Measurements from ENCODE around the gene ECHDC3. TPM values are rescaled to one million over a fixed set of nuclear protein-coding genes. Genes with fewer than 3 reads are reported as not detected.

The ECHDC3 gene
- total and polyA plus RNA-seq, 10 of the 15 experiments (the other 5 are each of a cell fraction or from before 2014, with no cell fraction given), result 0.16 to 10.0 (median 6.0) TPM

- SMC1A ChIA-PET (ENCODE audit: uncharacterized antibody, unreplicated experiment), result interaction anchor here (1.0 to 1.7 kb wide), 5 partner anchors 109 to 208 kb away, joined by 3 to 7 read pairs (median 3); no protein-coding TSS in a partner anchor
- no peak for ATAC-seq
- intact Hi-C loops (cut with micrococcal nuclease; ENCODE audit: unreplicated experiment) (no loop called here), in situ Hi-C loops (cut with MboI) (no loop called here)
- RAD21 ChIA-PET (ENCODE audit: unreplicated experiment), result interaction anchor here (0.6 kb wide), 1 partner anchor 201 kb away, joined by 3 read pairs; no protein-coding TSS in a partner anchor
- CTCF ChIA-PET, result interaction anchor here (0.9 to 1.1 kb wide), 3 partner anchors 8 to 86 kb away, joined by 3 read pairs; no protein-coding TSS in a partner anchor
- H3K27me3 ChIP-seq (replicated peaks in 1 of 2; ENCODE audit: control insufficient read depth in 2 of 2, insufficient read depth in 2 of 2, low read length in 1 of 2), result no peaks in the 10 kb centered on the region; a peak in 1 of 4 replicates
- H3K4me1 ChIP-seq (ENCODE audit: control insufficient read depth, insufficient read depth, low read length), result peaks cover 40% of the 10 kb centered on the region
- no TSS peak for BruUV-seq (replicated peaks)
- no peak overlapping the region for H3K4me3 ChIP-seq
- no peaks in the 10 kb centered on the region for H3K36me3 ChIP-seq (ENCODE audit: control insufficient read depth in 2 of 2, insufficient read depth in 2 of 2, low read length in 1 of 2)
- no peaks in the 10 kb centered on the region for H4K20me1 ChIP-seq (ENCODE audit: control insufficient read depth, insufficient read depth)
- H3K9me3 ChIP-seq (replicated peaks; ENCODE audit: control insufficient read depth, insufficient read depth, low read length), result no peaks in the 10 kb centered on the region; the same call in 1 of the 3 replicates
- FAIRE-seq, result no peak
- WGBS (ENCODE audit: insufficient coverage, insufficient replicate concordance, low lambda C conversion rate, missing lambda C conversion rate), result 99% methylated on average over 4 of the region's 4 CpGs
- H3K4me2 ChIP-seq (ENCODE audit: control insufficient read depth, insufficient read depth), result no peak overlapping the region
- POLR2A ChIA-PET, result no interaction called here
- H2AFZ ChIP-seq (ENCODE audit: control insufficient read depth, low read depth, low read length), result no peak overlapping the region
- no peaks in the 10 kb centered on the region for H3K79me2 ChIP-seq (ENCODE audit: control insufficient read depth, insufficient read depth, low read length)
- TF ChIP-seq ETV6 (conservative IDR thresholded peaks at IDR 0.05 in 1 of 2, IDR thresholded peaks at IDR 0.05 in 1 of 2; ENCODE audit: borderline replicate concordance in 1 of 2, low read depth in 1 of 2) (no peak), ZNF622 (IDR thresholded peaks at IDR 0.05) (no peak), CEBPB (IDR thresholded peaks at IDR 0.05; ENCODE audit: borderline replicate concordance in 1 of 2, low read depth in 2 of 2, low read length in 2 of 2) (no peak), YY1 (IDR thresholded peaks at IDR 0.05; ENCODE audit: low read depth, low read length) (peak; percentile 74), SPI1 (IDR thresholded peaks at IDR 0.05; ENCODE audit: borderline replicate concordance, insufficient read depth, low read depth, low read length) (peak; percentile 20; the same call in 1 of the 2 replicates)
- H3K9ac ChIP-seq (ENCODE audit: control insufficient read depth, insufficient read depth, low read length), result no peak overlapping the region
- no peak for DNase-seq (ENCODE audit: low read depth, low spot score)
- no peak overlapping the region for H3K27ac ChIP-seq (ENCODE audit: control insufficient read depth, insufficient read depth)
Measured at GRCh38 chr10:11716686-11717085, 25.5 kb upstream of the ECHDC3 start.
